Heart left ventricle (tissue), 16 donors: ENCODE results near the gene ADGRG1. TPM values are rescaled to one million over a fixed set of nuclear protein-coding genes. Genes with fewer than 3 reads are reported as not detected.

Source experiments
- ATAC-seq, 4 donors: fragments of 200-7000 bp; cut with Tn5 transposase; one replicate each; pipeline ENCODE4 v1.9.1; 2020 to 2022; ENCODE audit warnings: moderate library complexity in 4 of 4, mild to moderate bottlenecking in 3 of 4, moderate number of reproducible peaks in 1 of 4
- DNase-seq, 5 donors: peaks; one replicate each; pipeline ENCODE4 v3.0.0-alpha.2; 2020
- H3K27ac ChIP-seq, 12 donors: fragments of 200-600 bp; sonication (generic) in 4 of 12; one replicate each; pipeline versions ENCODE4 v1.5.0 to v1.8.0; 2016 to 2022; ENCODE audit warnings: mild to moderate bottlenecking in 2 of 12
- H3K27me3 ChIP-seq, 9 donors: fragments of 200-600 bp; sonication (generic) in 2 of 9; one replicate each; pipeline versions ENCODE4 v1.5.1 to v1.8.0; 2016 to 2022; ENCODE audit warnings: mild to moderate bottlenecking in 3 of 9
- H3K36me3 ChIP-seq, 9 donors: fragments of 200-600 bp; sonication (generic) in 2 of 9; one replicate each; pipeline versions ENCODE4 v1.5.0 to v1.8.0; 2018 to 2022; ENCODE audit warnings: mild to moderate bottlenecking in 2 of 9
- H3K4me1 ChIP-seq, 12 donors: fragments of 200-600 bp; sonication (generic) in 4 of 12; one replicate each; pipeline versions ENCODE4 v1.5.0 to v1.8.0; 2016 to 2022; ENCODE audit warnings: mild to moderate bottlenecking in 3 of 12
- H3K4me3 ChIP-seq, 12 donors: fragments of 200-600 bp; sonication (generic) in 4 of 12; one replicate each; pipeline versions ENCODE4 v1.5.0 to v1.8.0; 2017 to 2022; ENCODE audit warnings: mild to moderate bottlenecking in 9 of 12, moderate library complexity in 4 of 12
- H3K9me3 ChIP-seq, 12 donors: fragments of 200-600 bp; sonication (generic) in 4 of 12; one replicate each; pipeline versions ENCODE4 v1.5.0 to v1.8.0; 2016 to 2022; ENCODE audit warnings: mild to moderate bottlenecking in 1 of 12
- CTCF ChIP-seq, 12 donors: fragments of 200-600 bp; sonication (generic) in 4 of 12; IDR thresholded peaks; one replicate each; pipeline versions ENCODE4 v1.5.0 to v1.8.0; 2018 to 2022; ENCODE audit warnings: antibody characterized with exemption in 12 of 12, mild to moderate bottlenecking in 5 of 12
- POLR2A ChIP-seq, 2 donors: fragments of 450-650 bp; IDR thresholded peaks; one replicate each; pipeline ENCODE4 v1.6.1; 2017; ENCODE audit warnings: antibody characterized with exemption in 2 of 2, mild to moderate bottlenecking in 2 of 2, moderate library complexity in 2 of 2
- WGBS, 4 donors: extraction: QIAGEN DNeasy Blood & Tissue Kit in 2 of 4; methylation state at CpG; one replicate each; pipeline versions ENCODE4 v1.1.5 to v1.1.7; 2013 to 2018; 5-methylcytosine and 5-hydroxymethylcytosine counted together
- intact Hi-C, 10 donors: fragments of 100-400 bp; cut with DNase I; formaldehyde crosslinking; loops; one replicate each; pipeline versions ENCODE4 v1.11.1 to v1.14.2; 2022
- polyA plus RNA-seq, 2 donors: library from polyadenylated mRNA; stranded (reverse); fragments of 200-250 nt; gene quantifications; one replicate each; pipeline ENCODE4 v1.2.3, GENCODE V29; 2013
- total RNA-seq, 9 donors: library from RNA; depleted of rRNA in 2 of 9; stranded (reverse); fragments of >200 nt in 2 of 9; fragmentation: NEBNext Ultra II Directional in 3 of 9; extraction: Animal tissue kit (Norgen Biotek cat#: 25700) in 3 of 9; gene quantifications; one replicate each; pipeline versions ENCODE4 v1.1.0 to v1.2.4, GENCODE V29; 2016 to 2023
- donor health status: ischemic (EF 13 %, LVEDD 7.1; RV severe dilation, severe dysfunction).
- donor health status: healthy with polysubstance abuse.
- donor health status: DM: no; HTN: yes; CAD: no.
- donor health status: DM: no; HTN: no; CAD: no.
- donor health status: ischemic (EF 25% LVEDD 6.9; RV normal size, moderate dysfunction).
- donor health status: ischemic (EF 25% LVEDD 5.7; RV mildly dilated, moderate dysfunction).
- donor health status: healthy.
- donor health status: DM: yes; HTN: yes; CAD: no.
- donor health status: ischemic (EF 35%, LVEDD 5.7; RV mildly dilated, moderate dysfunction).
- donor health status: nonischemic (EF 11% LVEDD 7.7; RV severe dilation, severe dysfunction).
- donor health status: DM: yes; HTN: yes; CAD: no.
- donor health status: PGD.
- donor health status: ischemic (EF 29% LVEDD 5.4; RV normal size, mild dysfunction).
- donor health status: nonischemic (EF 23%, LVEDD 6.1; RV moderate dilation, normal function).

Gene ADGRG1
- total and polyA plus RNA-seq, 11 donors, result 14.1 to 65.2 (median 17.5) TPM

GRCh38 chr16:57667526-57668262 is 39.3 kb downstream of the ADGRG1 start:
- Histone ChIP-seq H3K27me3 (no peaks in the 10 kb centered on the region), H3K9me3 (no peaks in the 10 kb centered on the region), H3K4me3 (peak overlapping the region in 1 of 12 donors; percentile 25), H3K27ac (peak overlapping the region in 3 of 12 donors; percentile 26 to 49 (median 44)), H3K4me1 (peaks cover 0 to 17% (median 0%) of the 10 kb centered on the region in 12 donors), H3K36me3 (peaks cover 0 to 9% (median 0%) of the 10 kb centered on the region in 9 donors)
- no peak for TF ChIP-seq POLR2A (IDR thresholded peaks at IDR 0.05)
- peak in 5 of 12 donors; percentile 4 to 27 (median 14) for TF ChIP-seq CTCF (IDR thresholded peaks at IDR 0.05)
- DNase-seq (peak in 3 of 5 donors; percentile 40 to 54 (median 50)), ATAC-seq (peak; percentile 33 to 85 (median 54))
- intact Hi-C loops, result no loop called here
- WGBS, 4 donors, result 64 to 73% (median 72%) methylated on average over 13 to 17 of the region's 17 CpGs

- intact Hi-C loops, result no loop called here
- no peak for TF ChIP-seq POLR2A (IDR thresholded peaks at IDR 0.05)
- TF ChIP-seq CTCF (IDR thresholded peaks at IDR 0.05), result no peak
- DNase-seq, result peak in 1 of 5 donors; percentile 47
- H3K9me3 ChIP-seq, result no peaks in the 10 kb centered on the region
- H3K27me3 ChIP-seq, result peaks cover 0 to 4% (median 0%) of the 10 kb centered on the region in 9 donors
- H3K4me3 ChIP-seq, result peak within 1 kb of the TSS in 1 of 12 donors; percentile 25
- ATAC-seq, result no peak
- peak within 1 kb of the TSS in 3 of 12 donors; percentile 26 to 49 (median 44) for H3K27ac ChIP-seq
- WGBS, 4 donors, result 89 to 93% (median 90%) methylated on average over 7 to 11 of the region's 11 CpGs
- H3K4me1 ChIP-seq, result peaks cover 0 to 17% (median 0%) of the 10 kb centered on the region in 12 donors
- H3K36me3 ChIP-seq, result peaks cover 0 to 8% (median 0%) of the 10 kb centered on the region in 9 donors
Measured at GRCh38 chr16:57668263-57668571, 39.8 kb downstream of the ADGRG1 start, which contains the start of gene ADGRG3. ADGRG3 (plus strand) TSS chr16:57668306; CDS start chr16:57668348, 42 bp downstream.

GRCh38 chr16:57668630-57669475 is 40.4 kb downstream of the ADGRG1 start:
- DNase-seq, result peak in 2 of 5 donors; percentile 19 to 25
- no peak for ATAC-seq
- TF ChIP-seq CTCF (IDR thresholded peaks at IDR 0.05) (no peak), POLR2A (IDR thresholded peaks at IDR 0.05) (no peak)
- Histone ChIP-seq H3K27me3 (peaks cover 0 to 4% (median 0%) of the 10 kb centered on the region in 9 donors), H3K4me1 (peaks cover 0 to 17% (median 0%) of the 10 kb centered on the region in 12 donors), H3K36me3 (peaks cover 0 to 7% (median 0%) of the 10 kb centered on the region in 9 donors), H3K9me3 (no peaks in the 10 kb centered on the region), H3K4me3 (peak overlapping the region in 1 of 12 donors; percentile 25), H3K27ac (peak overlapping the region in 2 of 12 donors; percentile 2 to 17)
- intact Hi-C loops, result no loop called here
- WGBS, 4 donors, result 86 to 95% (median 90%) methylated on average over 17 to 20 of the region's 20 CpGs
